DMS153 (cell line): ENCODE results near the gene METTL15.
"Not testable (repeated sequence)": the region's sequence is repeated elsewhere in the genome, so short reads cannot be mapped to it uniquely, and the experiment has no call there.

Experiments
- DNase-seq: peaks from one replicate; lab custom pipeline; 2025; lab: John Stamatoyannopoulos, UW

The METTL15 gene, protein sequence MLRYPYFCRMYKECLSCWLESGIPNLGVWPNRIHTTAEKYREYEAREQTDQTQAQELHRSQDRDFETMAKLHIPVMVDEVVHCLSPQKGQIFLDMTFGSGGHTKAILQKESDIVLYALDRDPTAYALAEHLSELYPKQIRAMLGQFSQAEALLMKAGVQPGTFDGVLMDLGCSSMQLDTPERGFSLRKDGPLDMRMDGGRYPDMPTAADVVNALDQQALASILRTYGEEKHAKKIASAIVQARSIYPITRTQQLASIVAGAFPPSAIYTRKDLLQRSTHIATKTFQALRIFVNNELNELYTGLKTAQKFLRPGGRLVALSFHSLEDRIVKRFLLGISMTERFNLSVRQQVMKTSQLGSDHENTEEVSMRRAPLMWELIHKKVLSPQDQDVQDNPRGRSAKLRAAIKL

DNA sequence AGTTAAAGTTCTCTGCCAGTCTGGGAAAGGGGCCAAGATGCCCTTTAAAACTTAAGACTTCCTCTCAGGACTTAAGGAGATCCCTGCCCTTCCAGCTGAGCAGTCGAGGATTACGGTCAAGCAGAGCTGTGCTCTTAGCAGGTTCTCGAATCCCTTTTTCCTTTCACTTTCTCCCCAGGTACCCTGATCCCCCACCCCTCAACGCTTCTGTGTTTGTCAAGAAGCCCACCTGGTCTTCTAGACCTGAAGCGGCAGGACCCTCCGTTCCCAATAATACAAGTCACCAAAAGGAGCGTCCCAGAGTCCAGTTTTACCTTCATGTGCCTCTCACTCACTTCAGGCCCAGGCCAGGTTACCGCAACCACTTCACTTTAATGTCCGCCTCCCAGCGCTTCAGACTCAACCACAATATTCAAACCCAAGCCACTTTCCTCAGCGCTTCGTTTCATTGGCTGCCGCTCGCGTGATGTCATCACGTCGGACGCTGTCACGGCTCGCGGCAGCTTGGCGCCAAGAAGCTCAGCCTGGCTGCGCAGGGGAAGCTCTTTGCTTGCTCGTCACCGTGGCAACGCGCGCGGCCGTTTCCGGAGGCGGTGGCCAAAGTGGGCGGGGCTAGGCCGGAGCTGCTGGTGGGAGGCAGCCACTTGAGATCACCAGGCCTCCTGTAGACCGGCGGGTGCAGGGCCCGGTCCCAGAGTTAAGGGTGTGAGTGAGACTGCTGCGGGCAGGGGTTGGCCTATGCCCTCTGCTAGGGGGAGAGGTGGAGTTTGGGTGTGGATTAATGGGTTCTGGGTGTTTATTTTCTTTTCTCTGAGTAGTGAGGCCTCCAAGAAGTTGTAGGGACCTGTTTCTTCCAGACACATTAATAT, at the start of gene METTL15, which contains the start of gene KIF18A:
TSS of gene METTL15 (plus strand) at position 639 of the 869 bp plus-strand sequence. CDS start 4,947 bp downstream, outside the sequence.
TSS of gene KIF18A (minus strand) at position 407 of the 869 bp plus-strand sequence. CDS start 10,209 bp downstream, outside the sequence.
- peak; percentile 99 for DNase-seq

DNA sequence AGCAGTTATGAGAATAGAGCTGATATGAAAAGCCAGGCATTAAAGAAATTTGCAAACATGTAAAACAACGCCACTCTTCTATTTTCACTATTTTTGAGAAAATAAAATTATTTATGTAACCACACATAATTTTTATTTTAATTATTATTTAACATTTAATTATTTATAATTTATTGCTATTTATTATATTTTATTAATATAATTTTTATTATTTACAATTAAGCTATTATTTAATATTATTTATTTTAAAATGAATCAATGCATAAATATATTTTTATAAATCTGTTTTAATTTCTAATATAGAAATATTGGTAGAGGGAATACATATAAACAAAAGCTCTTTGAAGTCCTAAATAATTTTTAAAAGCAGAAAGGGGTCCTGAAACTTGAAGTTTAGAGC, 36.9 kb upstream of the METTL15 start:
- DNase-seq: no peak

DNA sequence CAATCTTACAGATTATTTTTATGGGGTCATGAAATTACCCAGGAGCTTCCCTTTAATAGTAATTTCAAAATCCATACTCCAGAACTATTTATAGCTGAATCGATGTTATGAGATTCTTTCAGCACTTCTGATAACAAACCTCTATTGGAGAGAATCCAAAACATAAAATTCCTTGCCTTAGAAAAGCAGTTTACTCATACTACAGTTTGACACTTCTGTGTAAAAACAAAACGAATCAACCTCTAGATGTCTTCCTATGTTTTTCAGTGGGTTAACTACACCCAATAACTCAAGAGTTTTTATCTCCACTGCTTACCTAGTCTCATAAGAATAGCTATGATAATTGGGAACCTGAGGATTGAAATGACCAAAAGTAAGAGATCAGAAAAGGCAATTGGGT, 35.9 kb upstream of the METTL15 start:
- no peak for DNase-seq

DNA sequence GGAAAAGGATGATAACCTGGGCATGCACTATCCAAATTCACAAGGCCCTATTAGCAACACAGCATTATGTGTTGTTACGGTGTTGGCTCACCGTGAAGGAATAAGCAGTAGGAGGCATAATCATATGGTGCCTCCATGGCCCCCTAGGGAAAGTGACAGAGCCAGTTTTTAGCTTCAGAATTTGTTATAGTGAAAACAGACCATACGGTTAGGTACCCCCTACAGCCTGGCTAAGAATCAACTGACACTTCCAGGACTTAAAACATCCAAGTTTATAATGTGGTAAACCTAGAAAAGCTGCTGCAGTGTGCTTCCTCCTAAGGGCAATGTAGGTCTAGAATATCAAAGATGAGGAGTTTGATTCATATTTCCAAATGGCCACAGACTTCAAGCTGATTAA, 30.7 kb upstream of the METTL15 start:
- DNase-seq: no peak

DNA sequence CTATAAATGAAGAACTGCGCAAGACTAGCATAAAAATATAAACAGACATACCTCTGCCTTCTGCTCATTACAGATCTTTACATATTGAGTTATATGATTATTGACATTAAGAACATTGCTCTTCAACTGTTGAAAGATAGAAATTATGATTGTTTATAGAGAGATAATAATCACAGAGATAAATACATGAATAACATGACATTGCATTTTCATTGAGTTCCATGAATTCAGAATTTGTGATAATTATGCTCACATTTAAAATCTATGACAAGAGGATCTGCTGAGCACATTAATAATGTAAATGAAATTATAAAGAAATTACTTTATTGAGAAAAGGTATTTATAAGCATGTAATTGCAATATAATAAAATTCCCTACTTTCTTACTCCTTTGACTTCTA, 25.1 kb upstream of the METTL15 start:
- DNase-seq: no peak

DNA sequence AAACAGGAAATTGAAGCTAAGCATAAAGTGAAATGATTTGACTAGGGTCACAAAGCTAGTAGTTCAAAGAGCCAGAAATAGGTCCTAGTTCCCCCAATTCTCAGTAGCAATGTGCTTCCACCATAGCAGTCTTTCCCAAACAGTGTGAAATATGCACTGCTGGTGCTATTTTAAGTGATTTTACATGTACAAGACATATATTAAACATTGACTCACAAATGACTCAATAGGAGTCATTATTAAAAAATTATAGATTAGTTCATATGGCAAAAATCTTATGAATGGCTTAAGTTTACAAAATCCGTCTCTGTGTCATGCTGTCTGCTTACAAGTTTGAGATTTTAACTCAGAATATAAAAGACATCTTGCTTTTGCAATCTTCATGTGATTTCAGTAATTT, 21.6 kb upstream of the METTL15 start:
- no peak for DNase-seq

DNA sequence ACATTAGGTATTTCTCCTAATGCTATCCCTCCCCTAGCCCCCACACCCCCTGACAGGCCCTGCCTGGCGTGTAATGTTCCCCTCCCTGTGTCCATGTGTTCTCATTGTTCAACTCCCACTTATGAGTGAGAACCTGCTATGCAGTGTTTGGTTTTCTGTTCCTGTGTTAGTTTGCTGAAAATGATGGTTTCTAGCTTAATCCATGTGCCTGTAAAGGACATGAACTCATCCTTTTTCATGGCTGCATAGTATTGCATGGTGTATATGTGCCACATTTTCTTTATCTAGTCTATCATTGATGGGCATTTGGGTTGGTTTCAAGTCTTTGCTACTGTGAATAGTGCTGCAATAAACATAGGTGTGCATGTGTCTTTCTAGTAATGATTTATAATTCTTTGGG, 21.0 kb upstream of the METTL15 start:
- not testable (repeated sequence) for DNase-seq

DNA sequence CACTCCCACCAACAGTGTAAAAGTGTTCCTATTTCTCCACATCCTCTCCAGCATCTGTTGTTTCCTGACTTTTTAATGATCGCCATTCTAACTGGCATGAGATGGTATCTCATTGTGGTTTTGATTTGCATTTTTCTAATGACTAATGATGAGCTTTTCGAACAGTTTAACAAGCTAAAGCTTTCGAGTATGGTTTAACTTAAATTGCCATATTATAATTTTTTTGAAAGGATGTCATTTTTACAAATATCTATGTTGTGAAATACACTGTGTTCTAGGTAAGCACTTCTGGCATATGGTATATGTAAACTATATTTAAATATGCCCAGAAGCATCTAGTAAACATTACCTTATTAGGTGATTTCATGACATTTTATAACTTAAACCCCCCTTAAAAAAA, 20.5 kb upstream of the METTL15 start:
- not testable (repeated sequence) for DNase-seq

DNA sequence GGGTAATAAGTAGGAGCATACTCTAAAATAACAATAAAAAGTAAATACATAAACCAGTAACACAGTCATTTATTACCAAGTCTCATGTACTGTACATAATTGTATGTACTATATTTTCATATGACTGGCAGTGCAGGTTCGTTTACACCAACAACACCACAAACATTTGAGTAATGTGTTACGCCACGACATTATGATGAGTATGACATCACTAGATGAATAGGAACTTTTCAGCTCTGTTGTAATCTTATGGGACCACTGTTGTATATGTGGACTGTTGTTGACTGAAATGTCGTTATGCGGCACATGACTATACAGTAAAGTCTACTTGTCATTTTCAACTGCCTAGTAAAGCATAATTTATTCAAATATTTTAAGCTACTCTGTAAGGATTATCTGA, 18.8 kb upstream of the METTL15 start:
- no peak for DNase-seq

DNA sequence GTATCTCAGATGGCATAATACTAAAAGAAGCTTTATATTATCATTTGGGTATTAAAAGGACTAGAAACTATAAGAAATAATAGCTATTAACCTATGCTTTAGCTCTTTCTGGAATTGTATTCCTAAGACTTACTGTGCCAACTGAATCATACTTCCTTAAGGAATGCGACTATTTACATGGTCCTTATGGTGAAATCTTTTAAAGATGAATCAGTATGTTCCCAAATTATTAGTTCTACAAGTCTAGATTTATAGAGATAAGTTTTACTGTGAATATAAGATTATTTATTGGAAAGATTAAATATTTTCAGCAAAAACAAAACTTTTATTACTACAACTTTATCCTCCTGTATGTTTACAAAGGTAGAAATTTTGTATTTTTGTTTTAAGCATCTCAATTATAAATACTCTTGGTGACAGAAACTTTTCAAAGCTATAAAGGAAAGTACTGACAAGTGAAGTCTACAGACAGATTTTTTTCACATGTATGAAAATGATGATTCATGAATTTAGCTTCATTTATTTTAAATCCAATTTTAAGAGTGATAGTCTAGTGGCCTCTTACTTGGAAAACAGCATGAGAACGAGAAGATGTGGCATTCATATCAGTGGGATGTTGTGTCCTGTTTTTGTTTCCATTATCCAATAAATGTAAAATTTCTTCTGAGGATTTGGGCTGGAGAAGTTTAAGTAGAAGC, 18.0 kb upstream of the METTL15 start:
- DNase-seq: no peak

DNA sequence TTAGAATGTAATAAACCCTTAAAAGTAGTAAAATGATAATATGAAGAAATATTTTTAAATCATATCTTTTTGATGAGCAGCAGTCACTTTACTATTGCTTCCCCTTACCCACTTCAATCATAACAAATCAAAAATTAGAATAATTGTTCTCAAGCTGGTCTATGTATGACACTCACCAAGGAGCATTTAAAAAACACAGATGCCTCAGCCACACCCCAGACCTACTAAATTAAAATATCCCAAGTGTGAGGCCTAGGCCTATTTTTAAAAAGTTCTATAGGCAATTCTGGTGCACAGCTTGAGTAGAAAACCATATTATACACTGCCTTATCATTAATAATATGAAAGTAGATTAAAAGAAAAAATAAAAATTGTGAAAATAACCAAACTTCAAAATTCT, 15.4 kb upstream of the METTL15 start:
- DNase-seq: no peak

DNA sequence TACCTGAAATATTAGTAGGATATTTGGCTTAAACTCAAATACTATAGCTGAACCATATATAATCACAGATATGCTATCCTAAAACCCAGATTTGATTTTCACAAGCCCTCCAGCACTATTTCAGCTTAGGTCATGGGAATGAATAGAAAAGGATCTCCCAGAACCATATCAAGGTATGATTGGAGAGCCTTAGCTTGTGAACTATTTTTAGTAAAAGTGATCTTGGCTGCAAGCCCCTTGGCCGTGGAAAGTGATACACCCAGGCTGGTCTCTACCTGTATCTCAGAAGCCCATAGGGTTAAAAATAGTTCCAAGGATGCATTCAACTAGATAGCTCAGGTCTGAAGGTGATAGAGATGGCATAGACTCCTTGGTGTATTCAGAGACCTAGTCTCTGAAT, 9.9 kb upstream of the METTL15 start:
- DNase-seq: no peak

DNA sequence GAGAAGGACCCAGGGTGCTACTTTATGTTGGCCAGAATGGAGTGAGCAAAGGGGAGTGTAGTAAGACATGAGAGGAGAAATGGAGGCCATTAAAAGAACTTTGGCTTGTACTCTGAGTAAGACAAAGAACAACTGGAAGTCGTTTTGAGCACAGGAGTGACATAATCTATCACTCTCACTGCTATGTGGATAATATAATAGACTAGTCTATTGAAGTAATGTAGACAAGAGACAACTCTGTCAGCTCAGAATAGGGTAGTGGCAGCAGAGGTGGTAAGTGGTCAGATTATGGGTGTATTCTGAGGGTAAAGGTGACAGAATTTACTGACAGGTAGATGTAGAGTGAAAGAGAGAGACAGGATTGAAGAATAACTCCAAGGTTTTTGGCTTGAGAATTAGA, 8.5 kb upstream of the METTL15 start:
- no peak for DNase-seq

DNA sequence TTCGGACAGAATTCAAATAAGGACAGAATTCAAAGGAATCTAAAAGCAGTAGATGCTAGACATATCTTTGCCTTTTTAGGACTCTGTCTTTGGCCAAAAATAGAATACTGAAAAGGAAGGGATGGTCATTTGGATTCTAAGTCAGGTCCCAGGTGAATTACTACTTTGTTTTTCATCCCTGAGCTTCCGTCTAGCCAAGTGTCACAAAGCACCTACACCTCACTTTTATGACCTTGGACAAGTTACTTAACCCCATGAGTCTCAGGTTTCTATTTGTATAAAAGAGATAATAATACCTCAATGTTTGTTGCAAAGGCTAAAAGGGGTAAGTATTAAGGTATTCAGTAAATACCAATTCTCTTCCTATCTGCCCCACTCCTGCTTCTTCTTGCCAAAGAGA, 7.5 kb upstream of the METTL15 start:
- no peak for DNase-seq

DNA sequence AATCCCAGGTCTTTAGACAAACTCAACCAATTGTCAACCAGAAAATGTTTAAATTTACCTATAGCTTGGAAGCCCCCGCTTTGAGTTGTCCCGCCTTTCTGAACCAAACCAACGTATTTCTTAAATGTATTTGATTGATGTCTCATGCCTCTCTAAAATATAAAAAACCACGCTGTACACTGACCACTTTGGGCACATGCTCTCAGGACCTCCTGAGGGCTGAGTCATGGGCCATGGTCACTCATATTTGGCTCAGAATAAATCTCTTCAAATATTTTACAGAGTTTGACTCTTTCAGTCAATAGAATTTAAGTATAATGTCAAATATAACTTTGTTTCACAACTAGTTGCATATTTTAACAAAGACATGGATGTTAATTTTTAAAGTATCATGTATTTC, 5.9 kb upstream of the METTL15 start:
- DNase-seq: not testable (repeated sequence)

DNA sequence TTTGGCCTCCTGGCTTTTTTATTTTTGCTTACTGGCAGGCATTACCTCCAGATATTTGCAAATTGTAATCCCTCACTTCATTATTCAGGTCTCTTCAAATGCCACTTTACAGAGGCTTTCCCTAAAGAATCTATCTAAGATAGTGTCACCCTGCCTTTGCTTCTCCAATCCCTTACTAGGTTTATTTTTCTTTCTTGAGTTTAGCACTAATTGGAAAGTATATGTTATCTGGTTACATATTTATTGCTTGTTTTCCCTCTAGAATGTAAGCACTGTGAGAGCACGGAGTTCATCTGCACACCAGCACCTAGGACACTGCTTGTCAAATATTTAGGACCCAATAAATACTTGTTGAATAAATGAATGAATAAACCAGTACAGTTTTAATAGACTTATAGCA, 3.8 kb upstream of the METTL15 start:
- DNase-seq: no peak

DNA sequence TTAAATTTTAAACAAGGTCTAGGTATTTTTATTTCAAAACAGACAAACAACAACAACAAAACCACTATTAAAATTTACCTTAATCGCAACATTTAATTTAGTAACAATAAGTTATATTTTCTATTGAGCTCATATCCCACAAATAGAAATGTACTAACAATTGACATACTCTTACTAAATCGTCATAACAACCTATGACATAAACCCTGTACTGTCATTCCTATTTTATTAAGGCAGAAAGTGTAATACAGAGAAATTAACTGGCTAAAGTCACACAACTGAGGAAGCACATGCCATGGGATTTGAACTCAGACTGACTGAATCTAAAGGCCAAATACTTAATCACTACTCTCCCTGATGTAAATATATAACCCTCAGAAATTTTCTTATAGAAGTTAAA, 3.2 kb upstream of the METTL15 start:
- no peak for DNase-seq

DNA sequence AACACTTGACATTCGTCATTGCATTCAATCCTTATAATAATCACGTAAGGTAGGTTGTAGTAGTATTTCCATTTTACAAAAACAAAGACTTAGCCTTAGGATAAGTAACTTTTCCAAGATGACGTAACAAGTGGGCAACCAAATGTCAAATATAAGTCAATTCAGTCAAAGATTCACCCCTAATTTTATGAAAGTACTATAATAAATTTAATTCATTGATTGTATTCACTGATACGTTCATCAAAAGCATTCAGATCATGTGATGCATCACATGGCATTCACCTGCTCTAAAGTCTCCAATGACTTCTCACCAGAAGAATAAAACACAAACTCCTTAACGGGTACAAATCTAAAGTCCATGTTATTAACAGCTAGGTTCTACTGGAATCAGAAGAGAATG, 2.3 kb upstream of the METTL15 start:
- DNase-seq: no peak

DNA sequence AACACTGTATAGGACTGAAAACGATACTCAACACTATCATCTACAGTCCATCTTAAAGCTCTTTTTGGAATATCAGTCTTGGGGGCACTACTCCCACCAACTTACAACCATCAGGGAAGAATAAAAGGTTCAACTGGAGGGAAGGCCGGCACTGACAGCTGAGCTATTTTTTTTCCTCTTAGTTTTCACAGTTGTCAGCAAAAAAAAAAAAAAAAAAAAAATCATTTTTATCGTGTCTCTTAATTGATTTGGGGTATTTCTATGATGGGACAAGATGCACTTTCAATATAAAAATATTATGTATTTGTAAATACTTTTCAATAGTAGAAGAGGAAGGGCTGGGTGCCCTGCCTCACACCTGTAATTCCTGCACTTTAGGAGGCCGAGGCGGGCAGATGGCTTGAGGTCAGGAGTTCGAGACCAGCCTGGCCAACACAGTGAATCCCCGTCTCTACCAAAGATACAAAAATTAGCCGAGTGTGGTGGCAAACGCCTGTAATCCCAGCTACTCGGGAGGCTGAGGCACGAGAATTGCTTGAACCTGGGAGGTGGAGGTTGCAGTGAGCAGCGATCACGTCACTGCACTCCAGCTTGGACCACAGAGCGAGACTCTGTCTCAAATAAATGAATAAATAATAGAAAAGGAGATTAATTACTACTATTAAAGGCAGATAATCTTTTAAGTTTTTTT, 1.7 kb upstream of the METTL15 start:
- no peak for DNase-seq

DNA sequence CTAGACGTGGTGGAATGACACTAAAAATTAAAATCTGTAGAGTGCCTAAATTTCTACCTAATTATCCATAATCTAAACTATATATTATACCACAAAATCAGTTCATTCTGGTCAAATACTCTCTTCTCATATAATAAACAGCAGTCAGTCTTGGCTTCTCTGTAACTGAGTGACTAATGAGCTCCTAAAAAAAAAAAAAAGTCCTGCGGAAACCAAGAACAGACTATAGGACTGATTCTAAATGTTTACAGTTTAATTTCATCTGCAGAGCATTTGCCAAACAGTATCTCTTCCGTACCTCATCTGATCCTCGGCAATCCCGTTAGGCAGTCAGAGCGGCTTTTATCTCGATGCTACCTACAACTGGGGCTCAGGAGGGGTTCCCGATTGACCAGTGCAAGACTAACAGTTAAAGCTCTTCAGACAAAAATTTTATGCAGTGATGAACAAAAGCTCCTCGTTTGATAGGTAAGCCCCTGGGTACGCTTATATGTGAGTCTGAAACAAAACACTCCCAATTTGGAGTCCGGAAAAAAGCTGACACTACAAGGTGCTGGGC, 918 bp upstream of the METTL15 start:
- DNase-seq: peak; percentile 14

DNA sequence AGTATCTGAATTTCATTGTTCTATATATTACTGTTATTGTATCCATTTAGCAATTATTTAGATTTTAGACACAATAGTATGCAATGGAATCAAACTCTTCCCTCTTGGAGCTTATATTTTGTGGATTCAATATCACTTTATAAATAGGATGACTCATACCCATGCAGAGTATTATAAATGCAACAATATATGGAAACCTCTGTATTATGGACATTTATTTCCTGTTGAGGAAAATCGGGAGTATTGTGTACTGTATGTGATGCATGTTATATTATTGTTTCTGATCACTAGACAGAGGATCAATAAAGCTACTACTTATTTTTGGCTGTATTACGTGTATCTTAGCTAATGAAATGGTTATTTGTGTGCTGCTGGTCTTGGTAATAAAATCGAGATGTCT, 770 bp downstream of the METTL15 start:
- DNase-seq: no peak
